HG03066 (cell line): Measurements from ENCODE around the gene APLN.

Source experiments
- ATAC-seq: cut with Tn5 transposase; IDR thresholded peaks from one replicate; pipeline ENCODE4 v1.9.1; 2021; ENCODE audit warnings: low read depth; ENCODE audit not compliant: unreplicated experiment

Gene APLN

DNA sequence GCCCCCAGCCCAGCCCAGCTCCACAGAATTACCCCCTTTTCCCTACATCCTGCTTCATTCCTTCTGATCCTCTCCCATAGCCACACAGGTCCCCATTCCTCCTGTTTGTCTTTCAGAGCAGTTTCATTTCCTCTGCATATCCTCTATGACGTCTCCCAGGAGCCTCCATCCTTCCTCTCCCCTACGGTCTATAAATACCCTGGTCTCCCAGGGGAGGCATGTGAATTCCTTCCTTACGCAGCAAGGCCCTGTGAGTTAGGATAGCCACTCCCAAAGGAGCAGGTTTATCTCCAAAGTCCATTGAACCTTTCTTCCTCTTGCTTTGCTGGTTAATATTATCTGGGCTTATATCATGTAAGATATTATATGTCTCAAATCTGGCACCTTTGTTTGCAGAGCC, 8.4 kb upstream of the APLN start:
- no peak for ATAC-seq

DNA sequence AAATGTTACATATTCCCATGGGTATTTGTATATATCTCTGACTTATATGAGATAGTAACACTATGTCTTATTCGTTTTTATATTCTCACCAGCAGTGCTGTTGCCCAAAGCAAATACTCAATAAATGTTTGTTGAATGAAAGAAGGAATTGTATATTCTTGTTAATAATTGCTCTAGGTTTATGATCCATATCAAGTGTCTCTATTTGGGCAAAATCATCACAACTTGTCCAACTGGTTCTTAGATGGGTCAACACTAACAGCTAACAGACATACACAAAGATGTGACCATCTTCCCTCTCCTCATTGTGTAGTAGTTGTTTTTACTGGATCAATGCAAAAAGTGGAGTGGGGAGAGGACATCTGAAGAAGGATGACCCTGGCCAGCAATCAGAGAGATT, 6.6 kb upstream of the APLN start:
- ATAC-seq: no peak

DNA sequence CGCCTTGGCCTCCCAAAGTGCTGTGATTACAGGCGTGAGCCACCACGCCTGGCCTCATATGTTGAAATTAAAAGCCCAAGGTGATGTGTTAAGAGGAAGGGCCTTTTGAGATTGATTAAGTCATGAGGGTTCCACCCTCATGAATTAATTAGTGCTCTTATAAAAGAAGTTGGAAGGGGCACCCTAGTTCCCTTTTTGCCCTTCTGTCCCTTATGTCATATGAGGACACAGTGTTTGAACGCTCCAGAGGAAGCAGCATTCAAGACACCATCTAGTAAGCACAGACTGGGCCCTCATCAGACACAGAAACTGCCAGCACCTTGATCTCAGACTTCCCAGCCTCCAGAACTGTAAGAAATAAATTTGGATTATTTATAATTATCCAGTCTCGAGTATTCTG, 5.1 kb upstream of the APLN start:
- no peak for ATAC-seq

DNA sequence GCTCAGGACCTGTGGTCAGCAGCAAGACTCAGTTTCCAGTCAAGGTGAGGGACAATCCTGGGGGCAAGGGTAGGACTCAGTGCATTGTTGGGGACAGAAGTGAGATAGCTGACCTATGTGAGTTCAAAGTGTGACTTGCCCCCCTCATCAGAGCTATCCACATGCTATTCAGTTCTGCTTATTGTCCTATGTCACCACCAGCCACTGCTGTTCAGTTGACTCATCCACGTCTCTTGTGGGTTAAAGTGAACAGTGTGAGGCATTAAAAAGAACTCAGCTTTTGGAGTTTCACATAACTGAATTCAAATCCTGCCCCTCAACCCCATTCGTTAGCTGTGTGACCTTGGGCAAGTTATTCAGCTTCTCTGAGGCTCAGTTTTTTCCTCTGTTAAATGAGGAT, 4.4 kb upstream of the APLN start:
- ATAC-seq: no peak

DNA sequence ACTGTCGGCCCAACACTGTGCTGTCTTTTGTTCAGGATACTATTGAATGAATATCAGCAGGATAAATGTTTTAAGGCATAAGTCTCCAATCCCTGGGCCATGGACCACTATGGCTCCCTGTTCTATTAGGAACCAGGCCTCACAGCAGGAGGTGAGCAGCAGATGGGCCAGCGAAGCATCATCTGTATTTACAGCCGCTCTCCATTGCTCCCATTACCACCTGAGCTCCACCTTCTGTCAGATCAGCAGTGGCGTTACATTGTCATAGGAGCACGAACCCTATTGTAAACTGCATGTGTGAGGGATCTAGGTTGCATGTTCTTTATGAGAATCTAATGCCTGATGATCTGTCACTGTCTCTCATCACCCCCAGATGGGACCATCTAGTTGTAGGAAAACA, 3.7 kb upstream of the APLN start:
- no peak for ATAC-seq

DNA sequence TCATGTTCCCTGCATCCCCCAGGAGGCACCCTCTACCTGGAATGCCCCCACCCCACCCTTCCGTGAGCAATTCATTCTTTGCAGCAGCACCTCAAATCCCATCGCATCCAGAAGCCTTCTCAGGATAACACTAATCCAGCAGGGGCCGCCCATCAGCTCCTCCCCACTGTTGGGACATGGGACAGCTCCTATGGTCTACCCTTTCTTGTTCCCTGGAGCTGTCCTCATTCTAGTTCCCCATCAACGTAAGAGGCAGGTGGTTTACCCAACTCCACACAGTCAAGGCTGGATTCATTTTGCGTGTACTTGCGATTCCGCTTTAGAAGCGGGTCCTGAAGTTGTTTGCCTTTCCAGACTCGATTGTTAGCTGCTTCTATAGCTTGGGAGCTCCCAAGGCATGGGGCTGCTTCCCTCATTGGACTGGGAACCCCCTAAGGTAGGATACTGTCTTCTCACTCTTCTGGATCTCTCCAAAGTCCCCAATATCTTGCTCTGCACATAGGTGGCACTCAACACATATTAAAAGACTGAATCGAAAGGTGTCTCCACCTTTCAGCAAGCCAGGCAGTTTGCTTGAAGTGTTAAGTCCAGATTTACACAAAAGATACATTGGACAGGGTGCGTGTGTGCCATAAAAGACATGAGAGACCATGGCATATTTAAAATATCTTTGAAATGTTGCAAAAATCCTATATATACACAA, 942 bp upstream of the APLN start:
- no peak for ATAC-seq

DNA sequence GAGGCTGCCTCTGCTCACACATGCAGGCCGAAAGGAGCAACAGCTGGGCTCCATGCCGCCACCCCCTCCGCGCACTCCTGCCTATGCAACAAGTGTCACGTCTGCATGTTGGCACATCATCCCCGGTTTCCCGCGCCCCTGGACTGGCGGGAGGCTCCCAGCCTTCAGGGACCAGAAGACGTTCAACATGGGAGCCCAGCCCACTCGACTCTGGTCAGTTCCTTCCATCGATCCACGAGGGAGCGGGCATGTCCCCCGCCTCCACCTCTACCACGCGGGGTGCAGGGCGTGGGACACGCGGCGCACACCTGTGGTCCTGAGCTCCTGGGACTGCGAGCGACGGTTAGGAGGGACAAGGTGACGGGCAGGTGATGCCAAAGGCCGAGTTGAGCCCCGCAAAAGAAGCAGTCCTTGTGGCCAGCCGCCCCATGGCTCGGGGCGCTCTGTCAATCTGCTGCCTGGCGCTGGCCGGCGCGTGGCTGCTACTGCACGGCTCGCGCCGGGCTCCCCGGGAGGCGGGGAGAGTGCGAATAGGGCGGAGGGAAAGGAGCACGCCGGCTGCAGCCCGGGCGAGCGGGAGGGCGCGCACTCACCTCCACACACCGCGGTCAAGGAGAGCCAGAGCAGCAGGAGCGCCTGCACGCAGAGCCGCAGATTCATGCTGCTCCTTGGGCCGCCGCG, 645 bp downstream of the APLN start:
- peak; percentile 49 for ATAC-seq

DNA sequence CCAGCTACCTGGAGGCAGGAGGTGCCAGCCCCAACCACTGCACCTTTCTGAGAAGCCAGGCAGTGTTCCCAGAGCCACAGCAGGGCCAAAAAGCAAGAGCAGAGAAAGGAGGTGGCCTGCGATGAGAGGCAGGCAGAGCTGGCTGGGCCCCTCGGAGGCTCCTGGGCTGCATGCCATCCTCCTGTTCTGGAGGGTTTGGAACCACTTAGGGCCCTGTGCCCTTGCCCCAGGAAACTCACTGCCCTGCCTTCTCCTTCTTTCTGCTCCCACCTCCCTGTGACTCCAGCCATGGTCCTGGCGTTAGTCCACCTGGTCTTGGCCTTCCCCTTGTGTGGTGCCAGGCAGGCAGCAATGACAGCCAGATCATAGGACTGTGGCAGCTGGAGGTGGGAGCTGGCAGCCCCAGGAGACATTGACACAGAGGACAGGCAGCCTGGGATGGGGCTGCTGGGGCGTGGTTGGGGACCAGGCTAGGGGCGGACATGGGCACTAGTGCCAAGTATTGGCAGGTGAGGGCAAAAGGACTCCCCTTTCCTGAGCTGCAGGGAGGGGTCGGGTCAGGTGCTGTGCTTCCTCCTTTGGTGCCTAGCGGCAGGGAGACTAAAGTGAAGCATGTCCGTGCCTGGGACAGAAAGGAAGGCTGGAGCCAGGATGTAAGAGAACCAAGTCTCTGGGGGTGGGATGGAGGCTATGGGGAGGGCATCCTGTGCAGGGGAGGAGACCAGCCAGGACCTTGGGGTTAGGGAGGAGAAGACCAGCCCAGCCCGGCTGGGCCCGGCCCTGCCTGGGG, 1.4 kb downstream of the APLN start:
- ATAC-seq: no peak

DNA sequence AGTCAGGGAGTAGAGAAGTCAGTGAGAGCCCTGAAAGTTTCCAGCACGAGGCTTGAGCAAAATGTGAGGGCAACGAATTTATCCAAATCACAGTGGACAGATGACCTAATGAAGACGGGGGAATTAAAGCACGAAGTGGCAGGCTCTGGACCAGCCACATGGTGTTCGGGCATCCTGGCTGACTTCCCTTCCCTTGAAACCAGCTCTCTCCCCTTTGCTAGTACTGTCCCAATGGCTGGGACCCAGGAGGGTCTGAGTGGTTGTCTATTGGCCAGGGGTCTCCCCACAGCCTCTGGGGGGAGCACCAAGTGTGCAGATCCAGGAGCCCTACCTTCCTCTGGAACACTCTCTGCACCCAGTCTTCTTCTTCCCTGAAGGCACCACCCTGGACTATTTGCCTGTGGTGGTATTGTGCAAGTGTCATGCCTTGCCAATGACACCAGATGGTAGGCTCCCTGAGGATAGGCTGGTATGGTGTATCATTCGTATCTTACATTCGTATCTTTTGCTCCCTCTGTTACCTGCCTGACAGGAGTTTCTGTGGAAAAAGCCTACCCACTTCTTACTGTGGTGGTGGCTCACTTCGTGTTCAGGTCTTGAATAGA, 2.1 kb downstream of the APLN start:
- no peak for ATAC-seq

DNA sequence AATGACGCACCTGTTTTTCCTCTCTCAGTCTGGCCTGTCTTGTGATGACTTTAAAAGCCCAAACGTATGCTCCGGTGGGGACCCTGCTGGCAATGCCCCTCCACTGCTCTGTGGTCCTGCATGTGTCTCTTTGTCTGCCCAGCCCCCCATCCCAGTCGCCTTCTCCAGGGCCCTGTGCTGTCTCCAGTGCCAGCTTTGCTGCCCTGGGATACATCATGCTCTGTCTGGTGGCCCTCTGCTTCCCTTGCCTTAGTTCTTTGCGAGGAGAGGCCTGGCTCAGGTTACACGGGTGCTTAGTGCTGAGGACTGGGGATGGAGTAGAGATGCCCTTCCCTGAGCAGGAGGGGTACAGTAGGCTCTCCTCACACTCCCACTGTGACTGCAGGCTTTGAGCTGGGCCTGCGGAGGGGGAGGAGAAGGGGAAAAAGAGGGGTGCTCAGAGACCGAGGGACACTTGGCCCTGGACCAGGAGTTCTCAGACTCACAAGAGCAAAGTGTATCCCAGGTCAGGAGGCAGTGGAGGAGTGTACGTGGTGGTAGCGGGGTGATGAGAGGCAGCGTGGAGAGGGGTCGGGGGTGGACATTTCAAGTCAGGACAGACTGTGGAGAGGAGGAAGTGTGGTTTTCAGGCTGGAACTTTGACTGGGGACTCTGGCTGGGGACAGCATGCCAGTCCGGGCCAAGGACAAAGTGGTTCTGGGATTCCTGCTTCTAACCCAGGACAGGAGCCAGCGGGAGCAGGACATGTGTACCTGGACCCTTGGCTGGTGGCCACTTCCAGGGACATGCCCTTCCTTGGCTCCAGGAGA, 2.8 kb downstream of the APLN start:
- ATAC-seq: no peak

DNA sequence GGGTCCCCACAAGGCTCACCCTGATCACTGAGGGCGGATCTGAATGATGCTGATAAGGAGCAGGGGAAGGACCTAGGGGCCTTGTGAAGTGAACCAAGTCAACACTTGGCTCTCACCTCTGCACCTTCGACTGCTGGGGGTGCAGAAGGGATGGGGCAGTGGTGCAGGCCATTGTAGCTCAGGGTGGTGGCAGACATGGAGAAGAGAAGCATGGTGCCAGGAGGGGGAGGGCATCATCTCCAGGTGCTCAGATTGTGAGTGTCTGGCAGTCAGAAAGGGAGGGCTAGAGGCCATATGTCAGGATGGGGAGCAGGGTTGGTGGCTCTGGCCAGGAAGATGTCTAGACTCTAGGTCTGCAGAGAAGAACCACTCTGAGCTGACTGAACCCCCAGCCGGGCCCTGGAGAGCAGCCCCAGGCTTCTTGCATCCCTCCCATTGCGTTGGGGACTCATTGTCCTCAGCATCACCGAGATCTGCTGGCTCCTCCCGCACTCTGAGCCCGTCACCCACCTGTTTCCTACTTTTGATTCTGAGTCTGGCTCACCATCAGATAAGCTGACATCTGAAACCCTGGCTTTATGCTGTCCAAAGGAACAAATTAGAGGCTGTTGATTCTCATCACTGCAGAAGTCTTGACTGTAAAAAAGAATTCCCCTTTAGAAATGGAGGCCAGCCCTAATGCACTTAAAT, 3.8 kb downstream of the APLN start:
- no peak for ATAC-seq

DNA sequence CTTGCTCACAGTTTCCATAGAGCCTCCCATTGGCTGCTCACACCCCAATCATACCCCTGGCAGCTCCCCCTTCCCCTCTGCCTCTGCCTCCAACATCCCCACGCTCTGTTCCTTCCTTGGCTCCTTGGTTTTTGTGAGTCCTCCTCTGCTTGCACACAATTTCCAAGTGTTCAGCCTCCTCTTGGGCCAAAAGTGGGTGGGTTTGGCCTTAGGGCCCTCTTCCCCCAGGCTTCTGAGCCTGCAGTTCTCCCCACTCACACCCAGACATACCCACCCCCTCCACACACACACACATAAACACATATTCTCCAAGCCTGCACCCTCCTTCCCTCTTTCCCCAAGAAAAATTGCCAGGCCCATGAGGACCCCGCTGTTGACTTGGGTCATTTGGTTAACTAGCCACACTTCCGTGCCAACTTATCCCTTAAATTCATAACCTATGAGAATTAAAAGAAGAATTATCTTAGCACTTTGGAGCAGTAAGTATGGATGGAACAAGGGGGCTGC, 4.5 kb downstream of the APLN start:
- no peak for ATAC-seq

DNA sequence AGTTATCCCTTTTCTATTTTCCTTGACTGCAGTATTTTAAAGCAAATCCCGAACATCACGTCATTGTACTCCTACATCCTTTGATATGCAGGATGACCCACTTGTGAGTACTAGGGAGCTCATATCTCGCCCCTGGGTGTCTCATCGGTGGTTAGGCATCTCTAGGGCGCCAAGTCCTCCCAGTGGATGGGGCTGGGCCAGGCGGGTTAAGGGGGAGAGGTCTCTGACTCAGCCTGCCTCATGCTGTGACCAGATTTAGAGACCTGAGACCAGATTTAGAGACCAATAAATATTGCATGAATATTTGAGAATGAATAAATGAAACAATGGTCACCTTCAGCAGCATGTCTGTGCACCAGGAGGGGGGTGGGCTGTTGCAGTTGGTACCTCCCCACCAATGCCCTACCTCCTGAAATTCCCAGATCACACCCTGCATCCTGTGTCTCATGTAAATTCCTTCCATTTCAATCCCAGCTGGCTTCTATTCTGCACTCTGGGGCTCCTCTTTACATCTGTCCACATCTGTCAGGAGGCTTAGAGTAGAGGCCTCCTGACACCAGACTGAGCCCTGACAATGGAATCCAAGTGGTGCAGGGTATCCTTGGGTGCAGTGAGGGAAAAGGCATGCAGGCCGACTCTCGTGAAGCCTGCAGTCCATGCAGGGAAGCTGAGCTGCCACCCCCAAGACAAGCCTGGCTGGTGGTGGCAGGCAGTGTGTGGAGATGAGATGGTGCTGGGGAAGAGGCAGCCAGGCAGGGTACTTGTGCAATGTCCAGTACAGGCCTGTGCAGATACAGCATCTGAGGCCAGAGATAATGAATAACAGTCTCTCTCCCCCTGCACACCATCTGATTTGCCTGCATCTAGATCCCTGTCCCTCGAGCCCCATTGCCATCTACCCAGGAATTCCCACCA, 5.2 kb downstream of the APLN start:
- ATAC-seq: no peak

DNA sequence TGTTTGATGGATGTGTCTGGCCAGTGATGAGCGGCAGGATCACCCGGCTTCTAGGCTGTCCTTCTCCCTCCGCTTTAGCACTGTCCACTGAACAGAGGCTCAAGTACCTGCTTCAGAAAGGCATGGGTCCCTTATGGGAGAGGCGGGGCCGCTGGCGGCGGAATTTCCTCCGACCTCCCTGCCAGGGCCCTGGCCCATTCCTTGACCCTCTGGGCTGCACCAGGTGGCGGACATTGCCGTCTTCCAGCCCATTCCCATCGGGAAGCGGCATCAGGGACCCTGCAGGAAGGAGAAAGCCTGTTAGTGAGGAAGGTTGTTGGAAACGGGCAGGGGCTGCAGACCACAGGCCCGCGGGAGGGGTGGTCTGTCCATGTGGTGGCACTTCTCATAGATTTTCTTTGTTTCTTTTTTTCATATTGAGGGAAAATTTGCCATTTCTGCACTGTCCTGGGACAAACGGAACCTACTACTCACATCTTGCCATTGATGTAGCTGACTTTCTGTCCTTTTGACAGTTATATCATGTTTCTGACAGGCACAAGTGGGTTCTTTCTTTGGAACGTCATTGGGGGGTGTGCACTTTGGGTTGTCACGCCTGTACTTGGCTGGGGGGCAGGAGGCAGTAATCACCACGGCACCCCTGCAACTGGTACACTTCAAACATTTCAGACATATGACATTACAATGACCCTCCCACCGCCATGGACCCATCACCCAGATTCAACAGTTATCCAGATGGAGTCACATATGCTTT, 6.1 kb downstream of the APLN start:
- no peak for ATAC-seq

DNA sequence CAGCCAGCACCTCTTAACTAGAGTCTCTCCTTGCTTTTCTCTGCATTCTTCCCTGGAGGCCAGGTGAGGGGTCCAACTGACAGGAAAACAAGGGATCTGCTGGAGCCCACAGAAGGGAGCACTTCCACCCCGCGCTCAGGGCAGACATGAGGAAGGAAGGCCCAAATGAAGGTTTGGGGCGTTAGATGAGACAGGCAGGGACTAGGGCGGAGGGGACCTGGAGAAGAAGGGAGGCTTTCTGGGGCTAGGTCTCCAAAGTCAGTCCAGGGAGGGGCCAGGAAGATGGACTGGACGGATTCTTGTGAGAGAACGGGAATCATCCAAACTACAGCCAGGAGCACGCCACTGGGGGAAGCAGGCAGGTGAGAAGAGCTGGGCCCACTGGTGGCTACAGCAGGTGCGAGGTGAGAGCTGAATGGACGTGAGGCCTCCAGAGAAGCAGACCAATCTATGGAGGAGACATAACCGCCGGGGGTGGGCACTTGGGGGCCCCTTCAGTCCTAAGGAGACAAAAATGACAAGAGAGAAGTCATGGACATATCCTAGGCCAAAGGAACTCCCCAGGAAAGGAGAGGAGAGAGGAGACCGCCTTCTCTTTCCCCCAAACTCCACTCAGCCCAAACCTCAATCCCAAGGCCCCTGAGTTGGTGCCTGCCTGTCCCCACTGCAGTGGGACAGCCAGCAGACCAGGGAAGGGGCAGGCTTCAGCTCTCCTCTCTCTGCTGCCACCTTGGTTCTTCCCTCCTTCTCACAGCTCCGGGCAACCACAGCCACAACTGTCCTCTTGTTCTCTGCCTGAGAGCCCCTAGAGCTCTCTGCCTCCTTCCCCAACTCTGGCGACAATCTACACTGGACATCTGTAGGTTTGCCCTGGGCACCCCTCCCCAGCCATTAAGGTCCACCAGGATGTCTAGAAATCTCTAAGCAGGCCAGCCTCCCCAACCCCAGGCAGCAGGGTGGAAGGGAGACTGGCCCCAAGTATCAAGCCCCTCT, 7.0 kb downstream of the APLN start:
- ATAC-seq: no peak

DNA sequence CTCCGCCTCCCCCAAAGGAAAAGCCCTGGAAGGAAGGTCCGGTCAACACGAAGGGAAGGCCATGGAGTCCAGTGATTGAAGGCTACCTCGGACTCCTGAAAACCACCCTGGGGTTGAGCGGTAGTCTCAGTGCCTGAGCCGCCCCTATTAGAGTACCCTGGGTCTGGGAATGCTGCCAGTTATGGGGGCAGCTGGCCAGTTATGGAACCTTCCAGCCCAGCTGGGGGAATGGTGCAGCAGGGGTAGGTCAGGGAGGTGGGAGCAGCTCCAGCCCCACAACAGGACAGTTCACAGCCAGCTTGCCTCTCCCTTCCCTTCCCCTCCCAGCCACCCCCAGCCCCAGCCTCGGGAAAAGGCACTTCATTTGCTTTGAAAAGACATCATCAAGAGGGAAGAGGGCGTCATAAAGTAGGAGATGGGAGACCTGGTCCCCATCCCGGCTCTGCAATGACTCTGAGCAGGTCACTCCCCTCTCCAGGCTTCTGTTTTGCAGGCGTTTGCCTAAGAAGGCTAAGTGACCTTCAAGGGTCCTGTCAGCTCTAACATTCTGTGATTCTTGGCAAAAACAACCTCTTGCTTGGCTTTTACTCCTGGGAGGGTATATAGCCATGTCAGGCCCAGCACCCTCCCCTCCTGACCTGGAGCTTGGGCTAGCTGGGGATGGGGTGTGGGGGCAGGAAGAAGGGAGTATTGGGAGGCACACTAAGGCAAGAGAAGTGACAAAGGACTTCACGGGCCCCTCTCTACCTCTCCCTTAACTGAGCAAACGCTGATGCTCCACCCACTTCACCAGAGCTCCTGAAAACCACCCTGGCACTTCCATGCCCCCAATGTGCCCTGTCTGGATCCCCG, 8.0 kb downstream of the APLN start:
- no peak for ATAC-seq
